ENCODE results near the gene GARS1.
"Not testable (repeated sequence)": the region's sequence is repeated elsewhere in the genome, so short reads cannot be mapped to it uniquely, and the experiment has no call there.

Gene GARS1

DNA sequence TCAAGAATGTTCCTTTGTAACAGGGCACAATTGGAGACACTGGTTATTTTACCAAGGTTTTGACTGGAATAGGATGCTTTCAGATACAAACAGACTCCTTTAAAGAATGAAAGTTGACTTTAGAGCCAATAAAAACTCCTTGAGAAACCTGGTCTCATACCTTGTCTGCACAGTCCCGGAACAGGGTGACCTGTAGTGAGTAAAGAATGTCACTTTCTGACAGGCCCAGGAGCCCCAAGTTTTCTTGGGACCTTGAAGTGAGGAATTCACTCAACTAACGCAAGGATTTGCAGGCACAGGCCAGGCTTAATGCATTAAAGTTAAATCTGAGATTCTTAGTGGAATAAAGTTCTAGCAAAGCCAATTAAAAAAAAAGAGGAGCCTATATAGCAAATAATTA, 11.5 kb upstream of the GARS1 start:
- DNase-seq, result no peak

DNA sequence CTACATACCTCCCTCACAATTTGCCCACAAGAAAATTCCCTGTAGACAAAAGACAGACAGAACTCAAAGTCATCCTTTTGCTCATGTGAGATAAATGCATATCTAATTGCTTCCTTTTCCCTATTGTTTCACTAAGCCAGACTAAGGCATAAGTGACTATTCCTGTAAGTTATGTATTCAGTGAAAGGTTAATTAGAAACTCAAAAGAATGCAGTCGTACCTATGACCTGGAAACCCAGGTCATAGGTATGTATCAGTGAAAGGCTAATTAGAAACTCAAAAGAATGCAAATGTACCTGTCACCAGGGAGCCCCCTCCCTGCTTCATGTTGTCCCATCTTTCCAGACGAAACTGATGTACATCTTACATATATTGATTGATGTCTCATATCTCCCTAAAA, 10.3 kb upstream of the GARS1 start:
- no peak for DNase-seq

DNA sequence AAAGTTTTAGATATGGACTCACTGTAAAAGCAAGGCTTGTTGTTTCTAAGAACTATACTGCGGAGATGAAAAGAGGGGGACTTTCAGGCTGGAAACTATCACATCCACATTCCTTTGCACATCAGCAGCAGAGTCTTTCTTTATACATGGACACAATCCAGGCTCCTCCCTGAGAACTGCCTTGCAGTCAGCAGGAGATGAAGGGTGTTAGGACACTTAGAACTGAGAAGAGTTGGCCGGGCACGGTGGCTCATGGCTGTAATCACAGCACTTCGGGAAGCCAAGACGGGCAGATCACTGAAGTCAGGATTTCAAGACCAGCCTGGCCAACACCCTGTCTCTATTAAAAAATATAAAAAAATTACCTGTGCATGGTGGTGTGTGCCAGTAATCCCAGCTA, 9.7 kb upstream of the GARS1 start:
- DNase-seq, result no peak

DNA sequence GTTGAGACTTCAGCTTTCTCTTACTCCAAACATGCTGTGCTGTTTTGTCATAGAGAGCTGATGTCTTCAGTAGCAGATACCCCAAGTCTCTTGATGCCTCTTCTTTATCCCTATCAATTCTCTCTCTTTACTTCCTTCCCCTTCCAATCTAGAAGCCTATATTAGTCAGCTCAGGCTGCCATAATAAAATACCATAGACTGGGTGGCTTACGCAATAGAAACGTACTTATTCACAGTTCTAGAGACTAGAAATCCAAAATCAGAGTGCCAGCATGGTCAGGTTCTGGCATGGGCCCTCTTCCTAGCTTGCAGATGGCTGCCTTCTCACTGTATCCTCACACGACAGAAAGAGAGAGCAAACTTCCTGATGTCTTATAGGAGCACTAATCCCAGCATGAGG, 9.0 kb upstream of the GARS1 start:
- no peak for DNase-seq

DNA sequence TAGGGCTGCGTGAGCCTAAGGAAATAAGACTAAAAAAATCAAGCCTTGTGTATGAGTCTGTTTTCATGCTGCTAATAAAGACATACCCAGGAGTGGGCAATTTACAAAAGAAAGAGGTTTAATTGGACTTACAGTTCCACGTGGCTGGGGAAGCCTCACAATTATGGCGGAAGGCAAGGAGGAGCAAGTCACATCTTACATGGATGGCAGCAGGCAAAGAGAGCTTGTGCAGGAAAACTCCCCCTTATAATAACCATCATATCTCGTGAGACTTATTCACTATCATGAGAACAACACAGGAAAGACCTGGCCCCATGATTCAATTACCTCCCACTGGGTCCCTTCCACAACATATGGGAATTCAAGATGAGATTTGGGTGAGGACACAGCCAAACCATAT, 7.1 kb upstream of the GARS1 start:
- not testable (repeated sequence) for DNase-seq

DNA sequence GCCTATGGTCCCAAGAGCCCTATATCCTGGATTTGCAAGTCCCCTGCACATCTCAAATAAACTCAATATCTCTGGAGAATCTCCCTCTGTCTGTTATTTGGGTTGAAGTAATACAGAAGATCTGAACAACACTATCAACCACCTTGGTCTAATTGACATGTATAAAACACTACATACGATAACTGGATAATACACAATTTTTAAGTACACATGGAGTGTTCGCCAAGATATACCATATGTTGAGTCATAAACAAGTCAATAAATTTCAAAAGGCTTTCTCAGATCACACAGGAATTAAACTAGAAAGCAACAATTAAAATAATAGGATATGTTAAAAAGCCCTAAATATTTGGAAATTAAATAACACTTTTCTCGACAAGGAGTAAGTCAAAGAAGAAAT, 5.6 kb upstream of the GARS1 start:
- DNase-seq, result no peak

DNA sequence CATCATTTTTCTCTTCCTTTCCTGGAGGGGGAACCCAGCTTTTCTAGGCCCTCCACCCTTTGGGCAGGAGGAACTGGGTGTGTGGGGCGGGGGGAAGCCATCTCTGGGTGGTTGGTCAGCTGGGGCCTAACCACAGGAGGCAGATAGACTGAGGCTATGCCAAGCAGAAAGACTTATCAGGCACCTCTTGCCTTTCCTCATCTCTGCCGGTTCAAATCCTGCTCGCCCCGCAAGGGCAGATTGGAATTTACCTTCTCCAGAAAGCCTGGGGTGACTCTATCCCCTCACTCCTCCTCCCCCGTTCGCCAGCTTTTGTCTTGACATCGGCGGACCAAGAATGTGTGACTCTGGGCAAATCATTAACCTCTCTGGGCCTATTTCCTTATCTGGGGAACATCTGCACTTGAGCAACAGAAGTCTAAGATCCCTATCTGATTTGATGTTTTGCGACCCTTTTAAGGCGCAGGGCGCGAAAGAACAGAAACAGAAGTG, 584 bp upstream of the GARS1 start:
- DNase-seq, result no peak

DNA sequence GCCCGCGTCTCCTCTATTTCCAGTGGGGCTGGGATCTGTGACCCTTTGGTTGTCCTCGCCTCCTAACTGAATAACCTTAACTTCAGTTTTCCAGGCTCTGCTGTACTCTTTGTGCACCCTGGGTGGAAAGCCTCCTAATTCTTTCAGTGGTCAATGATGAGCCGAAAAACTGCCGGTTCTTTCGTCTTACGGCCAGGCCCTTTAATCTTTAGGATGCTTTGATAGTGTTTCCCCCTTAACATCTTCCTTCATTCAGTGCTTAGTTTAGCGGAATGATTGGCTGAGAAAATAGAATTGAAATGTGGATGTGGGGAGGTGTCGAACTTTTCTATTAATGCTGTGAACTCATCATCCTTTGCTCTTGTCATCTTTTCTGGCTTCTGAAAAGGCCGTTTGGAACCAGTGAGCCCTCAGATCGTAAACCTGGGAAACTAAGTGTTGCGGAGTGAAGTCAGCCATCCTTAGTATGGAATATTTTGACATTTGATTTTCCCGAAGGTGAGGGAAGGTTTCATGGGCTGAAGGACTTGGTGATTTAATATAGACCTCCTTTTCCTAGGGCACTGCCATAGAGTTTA, 847 bp downstream of the GARS1 start:
- no peak for DNase-seq

DNA sequence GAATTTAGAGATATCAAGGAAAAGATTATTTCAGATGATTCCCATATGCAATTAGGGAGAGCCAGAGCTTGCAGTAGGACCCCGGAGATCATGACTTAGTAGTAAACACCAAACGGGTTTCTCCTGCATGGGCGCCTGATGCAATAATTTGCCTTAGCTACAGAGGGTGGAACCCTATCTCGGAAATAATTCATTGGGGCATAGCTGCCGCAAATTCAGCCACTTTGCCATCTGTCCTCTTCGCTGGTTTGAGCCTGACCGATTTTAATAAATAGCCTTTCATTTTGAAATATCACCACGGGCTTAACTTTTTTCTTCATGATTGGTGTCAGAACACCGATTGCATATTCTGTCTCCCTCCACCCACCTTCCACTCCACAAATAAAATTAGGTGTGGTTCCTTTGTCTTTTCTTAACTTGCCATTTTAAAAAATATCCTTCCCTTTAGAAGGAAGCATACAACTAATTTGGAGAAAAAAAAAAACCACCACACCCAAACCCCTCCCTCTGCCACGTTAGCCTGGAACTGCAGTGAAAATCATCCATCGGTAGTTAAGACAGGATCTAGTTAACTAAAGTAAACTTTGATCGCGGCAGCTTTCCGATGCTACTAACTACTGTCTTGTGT, 1.4 kb downstream of the GARS1 start:
- DNase-seq, result no peak

DNA sequence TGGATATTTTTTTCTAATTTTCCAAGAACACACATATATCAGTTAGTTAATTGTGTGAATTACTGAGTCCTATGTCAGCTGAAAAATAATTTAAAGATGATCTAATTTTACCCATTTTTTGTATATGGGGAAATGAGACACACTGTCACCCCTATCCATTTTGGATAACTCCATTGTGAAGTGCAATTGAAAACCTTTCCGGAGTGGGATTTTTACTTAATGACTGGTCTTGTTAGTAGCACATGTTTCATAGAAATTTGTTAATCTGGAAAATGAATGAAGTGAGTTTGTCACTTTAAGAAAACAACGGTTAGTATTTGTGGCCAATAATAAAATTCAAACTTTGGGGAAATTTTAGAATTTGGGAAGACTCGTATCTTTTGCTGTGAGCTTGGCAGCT, 2.0 kb downstream of the GARS1 start:
- DNase-seq, result no peak

DNA sequence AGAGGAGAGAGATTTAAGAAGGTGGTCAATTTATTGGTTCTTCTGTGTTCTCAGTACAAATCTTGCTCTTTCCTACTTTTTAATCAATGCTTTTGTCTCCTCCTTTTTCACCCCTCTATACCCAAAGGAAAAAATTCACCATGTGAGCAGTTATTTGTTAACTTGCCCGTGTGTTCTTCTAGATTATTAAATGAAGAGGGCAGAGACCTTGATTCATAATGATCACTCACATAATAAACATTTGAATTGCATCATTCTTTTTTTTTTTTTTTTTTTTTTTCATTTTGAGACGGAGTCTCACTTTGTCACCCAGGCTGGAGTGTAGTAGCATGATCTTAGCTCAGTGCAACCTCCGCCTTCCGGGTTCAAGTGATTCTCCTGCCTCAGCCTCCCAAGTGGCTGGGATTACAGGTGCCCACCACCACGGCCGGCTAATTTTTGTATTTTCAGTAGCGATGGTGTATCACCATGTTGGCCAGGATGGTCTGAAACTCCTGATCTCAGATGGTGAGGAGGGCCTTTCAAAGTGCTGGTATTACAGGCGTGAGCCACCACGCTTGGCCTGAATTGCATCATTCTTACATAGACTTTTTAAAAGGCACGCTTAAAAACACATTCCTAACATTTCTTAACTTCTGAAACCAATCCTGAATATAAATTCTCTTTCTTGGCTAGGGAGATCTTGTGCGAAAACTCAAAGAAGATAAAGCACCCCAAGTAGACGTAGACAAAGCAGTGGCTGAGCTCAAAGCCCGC, 3.6 kb downstream of the GARS1 start:
- DNase-seq, result no peak

DNA sequence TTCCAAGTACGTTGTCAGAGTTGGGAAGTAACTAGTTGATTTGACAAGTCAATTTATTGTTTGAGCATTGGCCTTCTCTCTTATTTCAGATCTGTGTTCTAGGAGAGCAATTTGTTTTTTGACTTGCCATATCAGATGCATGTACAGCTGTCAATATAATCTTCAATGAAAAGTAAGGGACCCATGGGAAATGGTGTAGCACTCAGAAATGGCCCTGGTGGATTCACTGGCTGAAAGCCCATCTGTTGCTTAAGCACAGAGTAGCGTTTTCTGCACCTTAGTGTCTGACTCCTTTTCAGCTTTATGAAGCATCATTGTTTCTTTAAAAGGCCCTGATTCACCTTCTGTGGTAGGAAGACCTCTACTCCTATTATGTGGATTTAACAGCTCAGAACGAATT, 10.2 kb downstream of the GARS1 start:
- no peak for DNase-seq

DNA sequence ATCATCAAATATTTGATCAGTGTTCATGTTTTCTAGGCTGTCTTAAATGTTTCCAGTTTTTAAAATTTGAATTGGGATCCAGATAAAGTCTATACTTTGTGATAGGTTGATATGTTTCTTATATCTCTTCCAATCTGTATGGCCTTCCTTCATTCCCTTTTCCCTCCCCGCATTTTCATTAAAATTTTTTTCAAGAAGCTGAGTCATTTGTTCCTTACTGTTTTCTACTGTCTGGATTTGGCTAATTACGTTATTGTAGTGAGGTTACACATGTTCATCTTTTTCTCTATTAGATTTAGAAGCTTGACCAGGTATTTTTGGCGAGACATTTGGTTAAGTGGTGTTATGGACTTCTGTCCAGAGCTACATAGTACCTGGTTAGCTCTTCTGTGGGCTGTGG, 11.2 kb downstream of the GARS1 start:
- no peak for DNase-seq

DNA sequence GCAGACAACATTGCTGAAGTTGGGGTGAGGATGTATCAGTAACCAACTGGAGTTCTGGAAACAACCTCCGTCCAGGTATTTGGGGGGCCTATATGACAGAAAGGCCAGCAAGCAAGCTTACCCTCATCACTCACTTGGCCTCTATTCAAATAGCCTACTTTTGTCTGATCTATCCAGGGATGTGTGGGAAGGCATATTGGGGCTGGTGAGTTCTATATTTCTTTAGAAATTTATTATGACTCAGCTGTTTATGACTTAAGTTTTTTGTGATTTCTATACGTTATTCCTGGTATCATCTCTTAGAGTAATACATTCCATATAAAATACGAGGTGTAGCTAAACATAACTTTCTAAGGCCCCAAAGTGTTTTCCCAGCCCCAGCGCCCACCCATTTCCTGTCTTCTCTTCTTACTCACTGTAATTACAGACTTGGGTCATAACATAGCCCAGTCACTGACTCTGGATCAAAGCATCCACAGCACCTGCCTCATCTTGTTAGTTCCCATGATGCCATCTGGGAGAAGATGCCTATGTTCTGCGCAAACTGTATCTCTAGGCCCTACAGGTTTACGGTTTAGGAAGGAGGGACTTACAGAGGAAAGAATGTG, 18.1 kb downstream of the GARS1 start:
- DNase-seq, result no peak

DNA sequence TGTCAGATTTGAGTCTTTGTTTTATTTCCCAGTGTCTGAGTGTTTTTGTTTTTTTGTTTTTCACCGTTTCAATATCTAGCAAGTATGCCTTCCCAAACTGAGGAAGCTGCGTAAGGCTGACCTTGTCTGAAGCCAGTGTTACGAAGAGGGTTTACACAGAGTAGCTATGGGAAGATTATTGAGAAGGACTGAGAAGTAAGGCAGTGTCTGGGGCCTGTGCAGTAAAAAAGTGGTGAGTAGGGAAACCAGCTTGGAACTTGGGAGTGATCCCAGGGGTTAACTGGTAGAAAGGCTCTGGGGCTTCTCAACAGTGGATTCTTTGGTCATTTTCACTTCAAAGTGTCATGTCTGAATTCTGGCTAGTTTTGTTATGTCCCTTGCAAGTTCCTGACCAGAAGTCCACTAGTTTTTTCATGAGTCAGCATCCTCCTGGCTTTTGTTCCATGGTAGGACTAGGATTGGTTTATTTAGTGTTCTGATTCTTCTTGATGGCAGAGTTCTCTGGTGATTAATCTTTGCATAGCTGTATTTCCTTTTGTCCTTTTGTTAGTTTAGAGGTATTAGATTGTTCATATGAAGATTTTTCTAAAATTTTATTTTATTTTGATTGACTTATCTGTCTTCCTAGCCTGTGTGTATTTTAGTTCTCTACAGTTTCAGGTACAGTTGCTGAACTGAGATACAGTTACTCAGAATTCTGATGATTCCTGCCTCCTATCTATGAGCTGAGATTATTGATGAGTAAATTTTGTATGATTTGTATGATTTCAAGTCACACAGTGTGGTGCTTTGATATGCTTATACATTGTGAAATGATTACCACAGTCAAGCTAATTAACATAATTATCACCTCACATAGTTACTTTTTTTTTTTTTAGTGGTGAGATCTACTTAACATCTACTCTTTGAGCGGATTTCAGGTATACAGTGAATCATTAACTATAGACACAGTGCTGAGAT, 19.0 kb downstream of the GARS1 start:
- DNase-seq, result no peak

DNA sequence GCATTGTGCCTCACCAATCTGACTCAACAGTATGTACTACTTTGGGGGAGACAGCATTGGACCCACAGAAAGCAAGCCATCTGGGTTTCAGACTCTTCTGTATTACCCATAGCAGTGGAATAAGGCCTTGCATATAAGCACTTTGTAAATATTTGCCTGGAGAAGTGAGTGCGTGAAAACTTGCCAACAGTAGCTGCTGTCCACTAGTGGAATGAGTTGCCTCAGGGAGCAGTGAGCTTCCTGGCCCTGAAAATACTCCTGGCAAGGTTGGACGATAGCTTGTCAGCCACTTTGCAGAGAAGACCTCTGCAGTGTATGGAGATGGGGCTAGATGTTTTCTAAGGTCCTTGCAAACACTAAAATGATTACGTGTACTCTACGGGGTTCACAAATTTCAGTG, 21.6 kb downstream of the GARS1 start:
- no peak for DNase-seq

DNA sequence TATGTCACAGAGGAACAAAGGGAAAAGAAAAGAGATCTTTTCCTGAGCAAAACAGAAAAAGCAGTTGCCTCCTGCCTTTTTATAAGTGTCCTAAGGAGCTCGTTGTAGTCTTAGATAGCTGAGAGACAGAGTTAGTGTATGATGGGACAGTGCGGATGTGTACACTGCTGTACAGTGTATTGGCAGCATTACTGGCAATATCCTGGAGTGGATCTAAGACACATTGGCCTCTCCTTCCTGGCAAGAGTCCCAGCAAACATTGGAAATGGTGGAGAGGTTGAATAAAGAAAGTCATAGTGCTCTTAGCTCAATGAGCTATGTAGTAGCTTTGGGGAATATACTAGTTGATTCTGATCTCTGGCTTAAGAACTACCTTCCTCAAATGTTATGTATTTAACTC, 22.7 kb downstream of the GARS1 start:
- no peak for DNase-seq

DNA sequence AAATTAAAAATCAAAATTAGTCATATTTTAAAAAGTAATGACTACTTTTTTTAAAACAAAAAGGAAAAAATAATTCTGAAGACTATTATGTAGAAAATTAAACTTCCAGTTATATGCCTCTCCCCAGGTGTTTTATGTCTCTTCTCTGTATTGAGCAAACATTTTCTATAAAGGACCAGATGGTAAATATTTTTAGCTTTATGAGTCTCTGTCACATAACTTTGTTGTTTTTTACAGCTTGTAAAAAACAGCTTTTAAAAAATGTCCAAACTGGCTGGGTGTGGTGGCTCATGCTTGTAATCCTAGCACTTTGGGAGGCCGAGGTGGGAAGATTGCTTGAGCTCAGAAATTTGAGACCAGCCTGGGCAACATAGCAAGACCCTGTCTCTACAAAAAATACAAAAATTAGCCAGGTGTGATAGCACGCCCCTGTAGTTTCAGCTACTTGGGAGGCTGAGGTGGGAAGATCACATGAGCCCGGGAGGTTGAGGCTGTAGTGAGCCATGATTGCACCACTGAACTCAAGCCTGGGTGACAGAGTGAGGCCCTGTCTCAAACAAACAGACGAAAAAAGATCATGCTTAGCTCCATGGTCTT, 23.5 kb downstream of the GARS1 start:
- no peak for DNase-seq

DNA sequence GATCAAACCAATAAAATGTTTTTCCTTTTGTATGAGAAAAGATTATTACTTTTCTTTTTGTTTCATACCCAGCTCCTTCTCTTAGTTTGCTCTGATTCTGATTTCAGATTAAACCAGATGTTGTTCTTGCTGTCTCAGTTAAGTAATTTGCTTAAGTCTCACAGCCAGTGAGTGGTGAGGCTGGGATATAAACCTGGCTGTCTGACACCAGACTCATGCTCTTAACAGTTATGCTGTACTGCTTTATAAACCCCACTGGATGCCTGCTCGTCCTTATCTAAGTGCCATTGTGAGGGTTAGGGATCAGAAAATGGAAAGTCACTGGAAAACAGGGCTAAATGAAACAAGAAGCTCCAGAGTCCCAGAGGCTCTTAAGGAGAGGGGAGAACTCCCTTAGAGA, 24.3 kb downstream of the GARS1 start:
- DNase-seq, result no peak

DNA sequence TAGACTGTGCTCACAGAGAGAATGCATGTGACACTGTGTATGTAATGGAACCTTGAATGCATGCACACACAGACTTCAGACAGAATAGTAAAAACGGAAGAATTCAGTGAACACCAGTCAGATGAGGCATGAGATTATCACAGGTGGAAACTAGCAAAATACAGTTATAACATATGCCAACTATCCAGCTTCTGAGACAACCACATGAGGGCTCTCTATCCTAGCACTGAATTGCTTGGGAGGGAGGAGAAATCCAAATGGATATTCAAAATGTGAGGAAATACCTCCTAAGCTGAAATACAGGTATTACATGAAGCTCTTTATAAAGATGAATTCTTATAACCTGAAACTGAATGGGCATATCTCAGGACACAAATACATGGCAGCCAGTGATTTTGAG, 30.6 kb downstream of the GARS1 start:
- DNase-seq, result no peak

DNA sequence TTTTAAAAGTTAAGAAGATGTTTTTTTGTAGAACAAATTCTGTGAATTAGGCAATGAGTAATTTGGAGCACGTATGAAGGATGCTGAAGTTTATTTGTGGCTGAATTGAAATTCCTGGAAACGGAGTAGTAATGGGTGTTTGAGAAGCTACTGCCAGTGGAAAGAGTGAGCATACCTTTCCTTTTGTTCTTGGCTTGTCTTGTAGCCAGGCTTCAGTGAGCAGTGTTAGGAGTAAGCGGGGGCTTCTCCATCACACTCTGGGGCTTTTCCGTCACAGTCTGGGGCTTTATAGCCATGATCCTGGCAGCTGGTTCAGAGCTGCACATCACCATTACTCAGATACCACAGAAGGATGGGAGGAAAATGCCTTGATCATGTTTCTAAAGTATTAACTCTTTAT, 32.3 kb downstream of the GARS1 start:
- DNase-seq, result no peak

DNA sequence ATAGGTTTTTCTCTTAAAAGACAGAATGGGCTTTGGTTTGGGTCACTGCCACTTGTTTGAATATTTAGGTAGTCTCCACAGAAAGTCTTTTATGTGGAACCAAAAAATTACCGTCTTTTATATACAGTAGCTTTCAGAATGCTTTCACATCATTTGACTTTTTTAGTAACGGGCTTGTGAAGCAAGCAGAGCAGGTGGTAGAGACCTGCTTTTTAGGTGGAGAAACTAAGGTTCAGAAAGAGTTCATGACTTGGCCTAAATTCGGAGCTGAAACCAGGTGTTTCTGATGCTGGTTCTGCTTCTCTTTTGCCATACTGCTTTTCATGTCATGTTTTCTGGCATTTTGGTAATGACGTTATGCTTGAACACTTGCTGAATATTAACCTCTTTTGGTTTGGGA, 36.3 kb downstream of the GARS1 start:
- no peak for DNase-seq
